ENCODE results near the gene NARS2. TPM values are rescaled to one million over a fixed set of nuclear protein-coding genes. Genes with fewer than 3 reads are reported as not detected.
"Not testable (repeated sequence)": the region's sequence is repeated elsewhere in the genome, so short reads cannot be mapped to it uniquely, and the experiment has no call there.

The NARS2 gene
- total RNA-seq, 2 donors from 2014 or later, result 9.8 to 11.7 TPM

DNA sequence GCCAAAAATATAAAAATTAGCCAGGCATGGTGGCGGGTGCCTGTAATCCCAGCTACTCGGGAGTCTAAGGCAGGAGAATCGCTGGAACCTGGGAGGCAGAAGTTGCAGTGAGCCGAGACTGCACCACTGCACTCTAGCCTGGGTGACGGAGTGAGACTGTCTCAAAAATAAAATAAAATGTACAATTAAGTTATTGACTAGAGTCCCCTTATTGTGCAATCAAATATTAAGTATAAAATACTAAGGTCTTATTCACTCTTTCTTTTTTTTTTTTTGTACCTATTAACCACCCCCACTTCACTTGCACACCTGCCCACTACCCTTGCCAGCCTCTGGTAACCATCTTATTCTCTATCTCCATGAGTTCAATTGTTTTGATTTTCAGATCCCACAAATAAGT, 61.6 kb downstream of the NARS2 start:
- intact Hi-C loops (cut with DNase I); DNase-seq (ENCODE audit: low spot score): not testable (repeated sequence)

DNA sequence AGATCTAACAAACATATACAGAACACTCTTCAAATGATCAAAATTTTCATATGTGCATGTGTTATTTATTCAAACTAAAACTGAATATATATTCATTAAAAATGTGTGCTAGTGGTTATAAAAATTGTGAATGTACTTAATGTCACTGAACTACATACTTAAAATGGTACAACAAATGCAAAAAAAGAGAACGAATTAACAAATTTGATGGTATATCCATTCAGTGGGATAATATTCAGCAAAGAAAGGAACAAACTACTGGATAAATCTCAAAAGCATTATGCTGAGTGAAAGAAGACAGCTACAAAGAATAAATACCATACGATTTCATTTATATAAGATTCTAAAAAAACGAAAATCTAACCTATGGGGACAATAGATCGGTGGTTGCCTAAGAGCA, 64.1 kb downstream of the NARS2 start:
- intact Hi-C loops (cut with DNase I), result no loop called here
- DNase-seq (ENCODE audit: low spot score), result no peak

DNA sequence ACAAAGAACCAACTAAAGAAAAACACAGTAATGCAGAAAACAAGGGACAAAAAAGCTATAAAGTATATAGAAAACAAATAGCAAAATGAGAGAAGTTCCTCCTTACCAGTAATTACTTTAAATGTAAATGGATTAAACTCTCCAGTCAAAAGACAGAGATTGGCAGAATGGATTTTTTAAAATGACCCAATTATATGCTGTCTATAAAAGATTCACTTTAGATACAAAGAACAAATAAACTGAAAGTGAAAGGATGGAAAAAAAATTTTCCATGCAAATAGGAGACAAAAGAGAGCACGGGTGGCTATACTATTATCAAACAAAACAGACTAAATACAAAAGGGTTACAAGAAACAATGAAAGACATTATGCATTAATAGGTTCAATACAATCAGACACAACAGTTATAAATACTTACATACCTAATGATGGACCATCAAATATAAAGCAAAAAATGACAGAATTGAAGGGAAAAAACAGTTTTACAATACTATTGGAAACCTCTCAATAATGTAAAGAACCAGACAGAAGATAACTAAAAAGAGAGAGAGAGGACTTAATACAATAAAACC, 64.6 kb downstream of the NARS2 start:
- intact Hi-C loops (cut with DNase I), result no loop called here
- DNase-seq (ENCODE audit: low spot score), result no peak

DNA sequence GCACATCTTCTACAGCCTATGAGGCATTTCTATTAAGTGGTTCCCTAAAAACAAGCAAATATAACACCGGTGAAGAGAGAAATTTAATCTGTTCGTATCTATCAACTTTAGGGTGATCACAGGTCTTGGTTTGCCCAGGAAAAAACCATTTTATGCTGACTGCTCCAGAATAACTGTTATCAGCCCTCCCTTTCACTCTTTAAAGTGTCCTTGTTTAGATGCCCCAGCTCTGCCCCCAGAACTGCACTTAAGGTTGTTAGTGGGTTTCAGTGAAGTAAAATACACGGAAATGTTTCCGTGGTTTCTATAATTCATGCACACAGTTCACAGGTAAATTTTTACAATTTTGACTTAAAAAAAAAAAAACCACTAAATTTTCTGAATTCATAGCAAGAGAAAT, 70.0 kb downstream of the NARS2 start:
- no peak for DNase-seq (ENCODE audit: low spot score)
- intact Hi-C loops (cut with DNase I), result no loop called here

DNA sequence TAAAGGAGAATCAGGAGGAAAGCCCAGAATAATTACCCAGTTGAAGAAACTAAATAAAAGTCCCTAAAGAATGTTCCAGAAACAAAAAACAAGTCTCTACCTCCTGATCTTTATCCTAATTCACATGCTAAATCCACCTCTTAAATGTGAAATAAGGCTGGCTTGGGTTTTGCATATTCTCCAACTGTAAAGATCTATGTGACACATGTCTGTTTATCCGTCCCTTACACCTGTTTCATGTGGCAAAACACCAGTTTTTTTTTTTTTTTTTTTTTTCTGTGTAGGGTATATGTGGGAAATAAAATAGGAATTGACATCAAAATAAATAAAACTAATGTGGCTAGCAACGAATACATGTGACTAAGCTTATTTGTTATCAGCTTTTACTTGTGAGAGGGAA, 70.5 kb downstream of the NARS2 start:
- DNase-seq (ENCODE audit: low spot score), result no peak
- intact Hi-C loops (cut with DNase I), result no loop called here

DNA sequence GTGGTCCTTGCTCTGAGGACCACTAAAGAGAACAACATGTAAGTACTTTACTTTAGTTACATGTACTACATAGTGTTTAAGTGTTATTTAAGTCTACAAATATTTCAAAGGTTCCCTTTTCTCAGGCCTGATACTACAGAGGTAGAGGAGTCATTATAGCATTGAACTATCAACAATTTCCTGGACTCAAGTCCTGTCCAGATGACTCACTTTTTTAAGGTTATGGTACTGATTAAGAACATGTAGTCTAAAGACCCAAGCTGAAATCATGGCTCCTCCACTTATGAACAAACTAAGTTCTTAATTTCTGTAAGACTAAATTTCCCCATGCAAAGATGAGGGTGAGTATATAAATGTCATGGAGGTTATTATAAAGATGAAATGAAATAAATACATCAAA, 74.7 kb downstream of the NARS2 start:
- no peak for DNase-seq (ENCODE audit: low spot score)
- intact Hi-C loops (cut with DNase I), result no loop called here

DNA sequence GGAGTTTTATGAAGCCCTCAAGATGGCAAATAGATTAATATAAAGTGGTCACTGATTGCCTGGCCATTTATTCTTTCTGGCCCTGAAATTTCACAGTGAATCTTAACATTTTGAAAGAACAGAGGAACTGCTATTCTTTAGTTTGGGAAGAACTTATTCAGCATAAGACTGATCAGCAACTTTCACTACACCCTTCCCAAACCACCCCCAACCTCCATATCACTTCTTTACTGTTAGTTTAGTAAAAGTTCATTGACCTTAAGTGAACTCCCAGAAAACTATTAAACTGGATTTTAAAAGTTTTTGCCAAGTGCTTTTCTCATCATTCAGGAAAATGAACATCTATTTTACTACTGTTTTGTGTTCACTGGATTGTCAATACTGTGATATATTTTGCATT, 77.4 kb downstream of the NARS2 start:
- intact Hi-C loops (cut with DNase I), result no loop called here

DNA sequence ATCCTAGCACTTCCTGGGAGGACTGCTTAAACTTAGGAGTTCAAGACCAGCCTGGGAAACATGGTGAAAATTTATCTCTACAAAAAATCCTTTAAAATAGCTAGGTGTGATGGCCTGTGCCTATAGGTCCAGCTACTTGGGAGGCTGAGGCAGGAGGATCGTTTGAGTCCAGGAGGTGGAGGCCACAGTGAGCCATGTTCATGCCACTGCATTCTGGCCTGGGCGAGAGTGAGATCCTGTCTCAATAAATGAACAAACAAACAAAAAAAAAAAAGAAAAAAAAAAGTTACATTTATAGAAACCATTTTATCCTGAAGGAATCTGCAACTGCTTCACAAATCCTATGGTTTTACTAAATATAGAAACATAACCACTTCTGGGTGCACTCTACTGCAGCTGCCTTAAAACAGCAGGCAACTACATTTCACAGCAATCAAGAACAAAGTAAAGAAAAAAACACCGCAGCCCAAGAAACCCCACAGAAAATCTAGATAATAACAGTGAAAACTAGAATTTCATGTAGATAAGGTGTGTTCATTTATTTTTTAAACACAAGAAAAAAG, 81.2 kb downstream of the NARS2 start:
- intact Hi-C loops (cut with DNase I), result no loop called here
- DNase-seq (ENCODE audit: low spot score), result no peak

More for the DNA sequence above, 77.4 kb downstream of the NARS2 start:
- no peak for DNase-seq (ENCODE audit: low spot score)

DNA sequence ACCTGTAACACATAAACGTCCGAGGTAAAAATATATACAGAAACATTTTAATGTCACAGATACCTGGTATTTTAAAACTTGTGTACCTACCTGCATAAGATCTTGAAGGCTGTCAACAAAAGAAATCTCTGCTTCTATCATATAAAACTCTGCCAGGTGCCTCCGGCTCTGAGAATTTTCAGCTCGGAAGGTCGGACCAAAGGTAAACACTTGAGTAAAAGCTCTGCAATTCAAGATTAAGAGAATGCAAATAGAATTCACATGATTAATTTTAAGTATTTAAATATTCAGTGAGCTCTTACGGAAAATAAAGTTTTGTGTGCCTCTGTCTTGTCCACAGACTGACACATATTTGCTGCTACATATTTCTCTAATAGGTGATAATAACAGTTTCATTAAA, 81.7 kb downstream of the NARS2 start:
- intact Hi-C loops (cut with DNase I), result no loop called here
- no peak for DNase-seq (ENCODE audit: low spot score)

DNA sequence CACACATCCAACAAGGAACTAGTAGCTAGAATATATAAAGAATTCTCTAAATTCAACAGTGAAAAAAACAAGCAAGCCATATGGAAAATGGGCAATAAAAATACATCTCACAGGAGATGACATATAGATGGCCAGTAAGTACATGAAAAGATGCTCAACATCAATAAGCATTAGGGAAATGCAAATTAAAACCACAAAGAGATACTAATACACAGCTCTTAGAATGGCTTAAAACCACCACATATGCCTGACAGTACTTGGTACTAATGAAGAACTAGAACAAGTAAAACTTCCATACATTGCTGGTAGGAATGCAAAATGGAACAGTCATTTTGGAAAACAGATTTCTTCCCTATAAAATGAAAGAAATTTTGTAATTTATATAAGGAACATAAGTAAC, 85.5 kb downstream of the NARS2 start:
- intact Hi-C loops (cut with DNase I), result no loop called here
- DNase-seq (ENCODE audit: low spot score), result no peak

DNA sequence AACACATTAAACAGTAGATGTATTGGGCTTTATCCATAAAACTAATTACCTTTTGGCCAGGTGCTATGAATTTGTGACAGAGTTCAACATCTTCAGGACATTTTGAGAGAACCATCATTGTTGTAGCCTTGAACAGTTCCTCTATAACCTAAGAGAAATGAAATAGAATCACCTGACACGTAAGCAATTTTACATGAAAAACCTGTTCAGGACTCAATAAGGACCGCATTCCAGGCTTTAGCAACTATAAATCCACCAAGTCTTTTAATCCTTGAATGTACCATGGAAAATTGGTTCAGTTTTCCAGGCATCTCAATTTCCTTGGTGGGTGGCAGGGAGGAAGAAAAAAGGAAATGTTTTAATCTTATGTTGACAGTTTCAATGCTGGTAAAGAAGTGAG, 96.1 kb downstream of the NARS2 start:
- intact Hi-C loops (cut with DNase I), result no loop called here
- no peak for DNase-seq (ENCODE audit: low spot score)

DNA sequence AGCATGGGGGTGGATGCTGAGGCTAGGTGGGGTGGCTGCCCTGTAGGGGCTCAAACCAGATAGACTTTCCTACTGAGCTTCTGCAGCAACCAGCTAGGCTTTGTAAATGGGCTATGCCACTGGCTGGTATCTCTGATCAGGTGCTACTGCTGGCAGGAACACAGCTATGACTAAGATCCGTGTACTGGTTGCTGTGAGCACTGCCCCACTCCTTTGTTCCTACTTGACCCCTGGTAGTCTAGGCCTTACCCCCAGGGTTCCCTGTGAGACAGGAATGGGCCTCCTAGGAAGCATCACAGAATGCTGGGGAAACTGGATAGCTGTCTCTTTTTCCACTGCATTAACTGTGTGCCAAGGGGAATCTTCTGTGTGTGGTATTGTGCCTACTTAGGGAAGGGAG, 98.6 kb downstream of the NARS2 start:
- intact Hi-C loops (cut with DNase I), result no loop called here
- no peak for DNase-seq (ENCODE audit: low spot score)

DNA sequence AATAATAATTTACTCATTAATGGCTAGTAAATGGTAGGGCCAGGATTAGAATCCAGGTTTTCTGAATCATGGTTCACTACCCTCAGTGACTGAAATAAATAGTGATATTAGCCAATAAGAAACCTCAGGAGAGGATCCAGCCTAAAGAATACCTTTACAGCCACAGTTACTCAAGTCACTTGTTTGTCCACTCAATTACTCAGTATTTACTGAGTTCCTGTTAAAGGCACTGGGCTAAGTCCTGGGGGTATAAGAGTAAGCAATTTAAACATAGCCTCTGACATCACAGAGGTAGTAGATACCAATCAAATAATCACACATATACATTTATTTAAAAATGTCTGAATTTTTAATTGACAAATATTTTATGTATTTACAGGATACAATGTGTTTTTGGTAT, 100.2 kb downstream of the NARS2 start:
- no peak for DNase-seq (ENCODE audit: low spot score)
- intact Hi-C loops (cut with DNase I), result no loop called here

DNA sequence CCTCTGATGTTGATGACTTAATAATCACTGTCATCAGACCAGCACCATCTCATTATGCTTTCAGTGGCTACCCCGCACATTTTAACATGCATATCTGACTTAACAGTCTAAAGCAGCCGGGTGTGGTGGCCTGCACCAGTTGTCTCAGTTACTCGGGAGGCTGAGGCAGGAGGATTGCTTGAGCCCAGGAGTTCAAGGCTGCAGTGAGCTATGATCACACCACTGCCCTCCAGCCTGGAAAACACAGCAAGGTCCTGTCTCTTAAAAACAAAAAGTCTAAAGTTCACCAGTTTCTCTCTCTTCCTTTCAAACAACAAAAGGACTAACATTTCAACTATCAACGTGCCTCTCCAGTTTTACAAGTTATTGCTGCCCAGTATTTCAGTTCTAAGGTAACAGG, 101.8 kb downstream of the NARS2 start:
- no peak for DNase-seq (ENCODE audit: low spot score)
- intact Hi-C loops (cut with DNase I), result no loop called here

DNA sequence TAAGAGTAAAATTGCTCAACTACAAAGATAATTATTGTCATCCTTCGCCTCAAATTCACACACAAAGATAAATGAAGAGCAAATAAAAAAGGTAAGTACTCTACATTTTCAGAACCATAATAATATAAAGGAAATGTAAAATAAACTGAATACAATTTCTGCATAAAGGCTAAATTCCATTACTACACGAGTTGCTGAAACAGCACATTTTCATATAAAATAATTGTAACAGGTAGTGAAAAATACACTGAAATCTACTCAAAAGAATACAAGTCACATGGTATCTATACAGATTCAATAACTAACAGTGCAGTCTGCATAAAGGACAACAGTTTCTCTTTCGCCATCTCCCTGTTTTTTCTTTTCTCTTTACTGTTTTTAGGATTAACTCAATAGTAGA, 102.3 kb downstream of the NARS2 start:
- no peak for DNase-seq (ENCODE audit: low spot score)

DNA sequence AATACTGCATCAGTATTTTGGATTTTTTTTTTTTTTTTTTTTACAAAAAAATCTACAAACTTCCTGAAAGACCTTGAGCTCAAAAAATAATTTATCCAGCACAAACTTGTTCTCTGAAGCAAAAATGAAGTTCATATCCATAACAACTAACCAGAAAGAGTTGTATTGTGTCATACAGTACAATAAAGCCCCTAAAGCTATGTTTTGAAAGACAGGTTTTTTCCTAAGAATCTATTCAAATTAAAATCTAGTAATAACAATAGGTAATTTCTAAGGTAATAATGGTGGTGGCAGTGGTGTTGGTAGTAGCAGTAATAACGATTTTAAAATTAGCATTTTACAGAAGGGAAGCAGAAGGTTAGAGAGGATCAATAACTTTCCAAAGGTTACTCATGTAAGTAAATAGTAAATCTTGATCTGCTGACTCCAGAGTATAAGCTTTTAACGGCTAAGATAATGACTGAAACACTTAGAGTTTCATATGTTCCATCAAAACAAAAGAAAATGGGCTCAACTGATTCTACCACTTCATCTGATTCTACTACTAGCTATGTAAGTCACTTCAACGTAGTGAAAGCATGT, 103.7 kb downstream of the NARS2 start:
- DNase-seq (ENCODE audit: low spot score), result no peak
- intact Hi-C loops (cut with DNase I), result no loop called here

More for the DNA sequence above, 102.3 kb downstream of the NARS2 start:
- intact Hi-C loops (cut with DNase I), result no loop called here

DNA sequence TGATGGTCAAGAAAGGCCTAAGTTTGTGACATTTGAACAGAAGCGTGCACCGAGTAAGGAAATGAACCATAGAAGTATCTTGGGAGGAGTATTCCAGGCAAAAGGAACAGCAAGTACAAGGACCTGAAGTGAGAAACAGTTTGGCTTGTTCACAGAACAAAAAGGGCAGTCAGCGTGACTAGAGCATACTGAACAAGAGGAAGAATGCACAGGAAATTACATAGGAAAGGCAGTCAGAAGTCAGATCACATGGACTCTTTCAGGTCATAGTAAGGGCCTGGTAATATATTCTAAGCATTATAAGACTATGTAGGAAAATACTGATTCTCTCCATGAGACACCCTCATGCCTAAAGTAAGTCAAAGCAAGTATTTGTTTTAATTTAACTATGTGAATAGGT, 104.8 kb downstream of the NARS2 start:
- intact Hi-C loops (cut with DNase I), result no loop called here
- DNase-seq (ENCODE audit: low spot score), result no peak

DNA sequence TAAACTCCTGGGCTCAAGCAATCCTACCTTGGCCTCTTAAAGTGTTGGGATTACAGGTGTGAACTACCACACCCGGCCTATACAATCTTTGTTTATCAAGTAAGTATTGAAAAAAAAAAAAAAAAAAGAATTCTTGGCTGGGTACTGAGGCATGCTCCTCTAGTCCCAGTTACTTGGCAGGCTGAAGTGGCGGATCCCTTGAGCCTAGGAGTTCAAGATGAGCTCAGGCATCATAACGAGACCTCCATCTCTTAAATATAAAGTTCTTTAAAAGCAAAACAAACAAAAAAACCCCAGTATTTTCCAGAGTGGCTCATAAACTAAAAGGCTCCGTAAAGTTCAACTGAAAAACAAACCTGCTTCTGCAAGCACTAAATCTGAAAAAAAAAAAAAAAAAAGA, 106.7 kb downstream of the NARS2 start:
- intact Hi-C loops (cut with DNase I), result no loop called here
- no peak for DNase-seq (ENCODE audit: low spot score)

DNA sequence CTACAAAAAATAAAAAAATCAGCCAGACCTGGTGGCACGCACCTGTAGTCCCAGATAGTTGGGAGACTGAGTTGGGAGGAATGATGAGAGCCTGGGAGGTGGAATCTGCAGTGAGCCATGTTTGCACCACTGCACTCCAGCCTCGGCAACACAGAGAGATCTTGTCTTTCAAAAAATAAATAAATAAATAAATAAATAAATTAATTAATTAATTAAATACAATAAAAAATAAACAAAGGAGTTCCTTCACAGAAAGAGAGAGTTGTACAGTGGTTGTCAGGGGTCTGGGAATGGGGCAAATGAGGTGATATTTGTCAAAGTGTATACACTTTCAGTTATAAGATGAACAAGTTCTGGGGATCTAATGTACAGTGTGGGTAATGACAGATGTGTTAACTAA, 107.3 kb downstream of the NARS2 start:
- intact Hi-C loops (cut with DNase I), result no loop called here
- DNase-seq (ENCODE audit: low spot score), result no peak

DNA sequence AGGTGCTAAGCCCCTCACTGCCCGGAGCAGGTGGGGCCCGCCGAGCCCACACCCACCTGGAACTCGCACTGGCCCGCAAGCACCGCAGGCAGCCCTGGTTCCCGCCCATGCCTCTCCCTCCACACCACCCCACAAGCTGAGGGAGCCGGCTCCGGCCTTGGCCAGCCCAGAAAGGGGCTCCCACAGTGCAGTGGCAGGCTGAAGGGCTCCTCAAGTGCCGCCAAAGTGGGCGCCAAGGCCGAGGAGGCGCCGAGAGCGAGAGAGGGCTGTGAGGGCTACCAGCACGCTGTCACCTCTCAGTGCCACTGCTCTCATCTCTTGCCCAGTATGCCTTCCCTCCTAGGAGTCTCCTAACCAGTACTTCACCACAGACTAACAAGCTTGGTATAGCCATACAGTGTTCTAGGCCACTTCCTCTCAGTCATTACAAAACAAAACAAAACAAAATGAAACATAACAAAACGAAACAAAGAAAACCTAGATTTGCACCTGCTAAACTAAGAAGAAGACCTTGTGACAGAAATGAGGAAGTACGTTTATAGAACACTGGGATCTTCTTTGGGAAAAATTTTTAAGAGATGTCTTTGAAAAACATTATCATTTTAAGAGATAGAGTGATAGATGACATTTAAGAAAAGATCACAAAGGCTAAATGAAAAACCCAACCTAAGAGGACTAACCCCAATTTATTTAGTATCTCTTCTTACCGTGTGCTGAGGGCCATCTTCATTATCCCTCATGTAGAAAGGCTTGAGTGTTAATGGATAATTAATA, 109.3 kb downstream of the NARS2 start:
- no peak for DNase-seq (ENCODE audit: low spot score)
- intact Hi-C loops (cut with DNase I), result no loop called here

DNA sequence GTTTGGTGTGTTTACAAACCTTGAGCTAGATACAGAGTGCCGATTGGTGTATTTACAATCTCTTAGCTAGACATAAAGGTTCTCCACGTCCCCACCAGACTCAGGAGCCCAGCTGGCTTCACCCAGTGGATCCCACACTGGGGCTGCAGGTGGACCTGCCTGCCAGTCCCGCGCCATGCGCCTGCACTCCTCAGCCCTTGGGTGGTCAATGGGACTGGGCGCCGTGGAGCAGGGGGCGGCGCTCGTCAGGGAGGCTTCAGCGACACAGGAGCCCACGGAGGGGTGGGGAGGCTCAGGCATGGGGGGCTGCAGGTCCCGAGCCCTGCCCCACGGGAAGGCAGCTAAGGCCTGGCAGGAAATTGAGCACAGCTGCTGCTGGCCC, 109.9 kb downstream of the NARS2 start:
- intact Hi-C loops (cut with DNase I), result not testable (repeated sequence)

More for the DNA sequence above, 109.9 kb downstream of the NARS2 start:
- DNase-seq (ENCODE audit: low spot score), result not testable (repeated sequence)
